Ovary (tissue), 3 donors: ENCODE measurements around the gene ANO7.

ENCODE experiments used
- POLR2A ChIP-seq: fragments of 450-650 bp; IDR thresholded peaks from one replicate; pipeline ENCODE4 v1.6.1; 2017; ENCODE audit warnings: antibody characterized with exemption, mild to moderate bottlenecking, moderate library complexity
- TF ChIP-seq, protein P1 (sequence below), 3 donors: fragments of 450-650 bp in 2 of 3; fragments of 200-600 bp in 1 of 3; IDR thresholded peaks; one replicate each; pipeline versions ENCODE4 v1.5.1 to v1.8.0; 2016 to 2022; ENCODE audit warnings: antibody characterized with exemption in 3 of 3, mild to moderate bottlenecking in 1 of 3
- donor health status: DM: no; HTN: no; CAD: no.

DNA sequence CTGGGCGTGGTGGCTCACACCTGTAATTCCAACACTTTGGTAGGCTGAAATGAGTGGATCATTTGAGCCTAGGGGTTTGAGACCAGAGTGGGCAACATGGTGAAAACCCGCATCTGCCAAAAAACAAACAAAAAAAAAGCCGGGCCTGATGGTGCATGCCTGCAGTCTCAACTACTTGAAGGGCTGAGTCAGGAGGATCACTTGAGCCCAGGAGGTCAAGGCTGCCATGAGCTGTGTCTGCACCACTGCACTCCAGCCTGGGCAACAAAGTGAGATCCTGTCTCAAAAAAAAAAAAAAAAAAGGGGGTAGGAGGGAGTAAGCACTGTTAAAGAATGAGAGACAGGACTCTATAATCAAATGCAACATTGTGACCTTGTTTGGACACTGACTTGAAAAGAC is 72.4 kb downstream of the ANO7 start:
- TF ChIP-seq, protein P1, sequence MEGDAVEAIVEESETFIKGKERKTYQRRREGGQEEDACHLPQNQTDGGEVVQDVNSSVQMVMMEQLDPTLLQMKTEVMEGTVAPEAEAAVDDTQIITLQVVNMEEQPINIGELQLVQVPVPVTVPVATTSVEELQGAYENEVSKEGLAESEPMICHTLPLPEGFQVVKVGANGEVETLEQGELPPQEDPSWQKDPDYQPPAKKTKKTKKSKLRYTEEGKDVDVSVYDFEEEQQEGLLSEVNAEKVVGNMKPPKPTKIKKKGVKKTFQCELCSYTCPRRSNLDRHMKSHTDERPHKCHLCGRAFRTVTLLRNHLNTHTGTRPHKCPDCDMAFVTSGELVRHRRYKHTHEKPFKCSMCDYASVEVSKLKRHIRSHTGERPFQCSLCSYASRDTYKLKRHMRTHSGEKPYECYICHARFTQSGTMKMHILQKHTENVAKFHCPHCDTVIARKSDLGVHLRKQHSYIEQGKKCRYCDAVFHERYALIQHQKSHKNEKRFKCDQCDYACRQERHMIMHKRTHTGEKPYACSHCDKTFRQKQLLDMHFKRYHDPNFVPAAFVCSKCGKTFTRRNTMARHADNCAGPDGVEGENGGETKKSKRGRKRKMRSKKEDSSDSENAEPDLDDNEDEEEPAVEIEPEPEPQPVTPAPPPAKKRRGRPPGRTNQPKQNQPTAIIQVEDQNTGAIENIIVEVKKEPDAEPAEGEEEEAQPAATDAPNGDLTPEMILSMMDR (IDR thresholded peaks at IDR 0.05) = no peak
- TF ChIP-seq POLR2A = no peak
